COR-L47 (cell line): ENCODE measurements around the gene ASPHD2.
A peak's percentile ranks its signal among the peaks of the same experiment; 100 is the strongest.

Experiments
- DNase-seq: peaks from one replicate; lab custom pipeline; 2025; lab: John Stamatoyannopoulos, UW

Gene ASPHD2

DNA sequence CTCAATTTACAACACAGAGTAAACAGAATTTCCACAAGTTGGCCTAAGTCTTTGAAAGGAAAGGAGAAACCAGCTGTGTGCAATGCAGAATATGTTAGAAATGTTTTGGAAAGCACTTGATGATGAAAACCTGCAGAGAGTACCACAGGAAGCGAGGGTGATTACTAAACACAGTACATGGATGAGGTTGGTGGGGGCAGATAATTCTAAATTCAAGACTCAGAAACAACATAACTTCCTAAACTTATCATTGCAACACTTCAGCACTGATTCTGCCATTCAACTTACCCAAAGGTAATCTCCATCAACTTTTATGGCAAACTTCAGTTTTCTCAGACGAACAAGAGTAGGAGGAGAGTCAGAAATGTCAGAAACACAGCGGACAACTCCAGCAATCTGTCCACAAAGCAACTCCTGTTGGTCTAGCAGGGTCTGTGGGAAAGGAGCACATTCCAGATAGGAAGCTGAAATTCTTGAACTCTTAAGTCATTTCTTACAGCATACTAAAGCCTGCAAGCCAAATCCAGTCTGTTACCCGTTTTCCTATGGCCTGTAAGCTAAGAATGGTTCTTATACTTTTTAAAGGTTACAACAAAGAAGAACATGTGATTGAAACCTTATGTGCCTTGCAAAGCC, 47.8 kb downstream of the ASPHD2 start:
- DNase-seq = no peak

DNA sequence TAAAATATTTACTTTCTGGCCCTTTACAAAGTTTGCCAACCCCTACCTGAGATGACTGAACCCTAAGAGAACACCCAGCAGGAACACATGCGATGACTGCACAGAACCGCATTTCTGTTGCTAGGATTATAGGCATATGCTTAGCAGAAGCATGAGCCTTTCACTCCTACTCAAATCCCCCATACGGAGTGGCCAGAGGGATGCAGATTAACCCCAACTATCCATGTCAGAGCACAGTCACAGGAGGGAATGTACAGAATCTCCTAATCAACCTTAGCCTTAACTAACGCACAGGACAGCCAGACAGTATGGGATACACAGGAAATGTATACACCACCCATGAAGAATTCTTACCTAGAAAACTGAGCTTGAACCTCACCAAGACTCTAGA, 48.3 kb downstream of the ASPHD2 start:
- no peak for DNase-seq

DNA sequence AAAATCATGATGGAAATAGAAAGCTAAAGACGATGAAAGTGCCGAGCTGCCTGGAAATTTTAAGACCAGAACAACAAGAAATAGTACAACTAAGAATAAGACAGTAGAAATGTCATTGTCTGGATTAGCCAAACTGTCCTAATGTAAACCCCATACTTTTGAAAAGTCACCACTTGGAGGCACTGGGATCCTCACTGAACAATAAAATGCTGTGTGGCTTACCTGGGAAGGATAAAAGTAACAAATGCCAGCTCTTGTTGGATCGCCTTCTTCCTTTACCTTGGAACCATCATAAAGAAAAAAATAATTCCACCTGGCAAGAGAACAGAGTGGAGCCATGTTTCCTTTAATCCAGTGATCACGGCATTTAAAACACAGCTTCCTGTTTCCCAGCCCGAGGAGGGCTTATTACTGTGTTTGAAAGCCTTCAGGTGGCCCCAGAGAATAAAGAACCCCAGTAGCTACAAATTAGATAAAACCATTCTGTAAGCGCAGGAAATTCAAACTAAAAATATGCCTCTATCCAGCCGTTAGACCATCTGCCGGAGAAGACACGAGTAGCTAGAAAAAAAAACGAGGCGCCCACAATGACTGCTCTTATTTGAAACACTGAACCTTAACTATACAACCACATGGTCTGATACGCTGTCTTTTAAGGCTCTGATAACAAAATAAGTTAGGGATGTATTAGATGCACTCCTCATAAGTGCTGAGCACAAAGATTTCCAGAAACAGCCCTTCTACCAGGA, 50.2 kb downstream of the ASPHD2 start:
- DNase-seq = peak; percentile 28

DNA sequence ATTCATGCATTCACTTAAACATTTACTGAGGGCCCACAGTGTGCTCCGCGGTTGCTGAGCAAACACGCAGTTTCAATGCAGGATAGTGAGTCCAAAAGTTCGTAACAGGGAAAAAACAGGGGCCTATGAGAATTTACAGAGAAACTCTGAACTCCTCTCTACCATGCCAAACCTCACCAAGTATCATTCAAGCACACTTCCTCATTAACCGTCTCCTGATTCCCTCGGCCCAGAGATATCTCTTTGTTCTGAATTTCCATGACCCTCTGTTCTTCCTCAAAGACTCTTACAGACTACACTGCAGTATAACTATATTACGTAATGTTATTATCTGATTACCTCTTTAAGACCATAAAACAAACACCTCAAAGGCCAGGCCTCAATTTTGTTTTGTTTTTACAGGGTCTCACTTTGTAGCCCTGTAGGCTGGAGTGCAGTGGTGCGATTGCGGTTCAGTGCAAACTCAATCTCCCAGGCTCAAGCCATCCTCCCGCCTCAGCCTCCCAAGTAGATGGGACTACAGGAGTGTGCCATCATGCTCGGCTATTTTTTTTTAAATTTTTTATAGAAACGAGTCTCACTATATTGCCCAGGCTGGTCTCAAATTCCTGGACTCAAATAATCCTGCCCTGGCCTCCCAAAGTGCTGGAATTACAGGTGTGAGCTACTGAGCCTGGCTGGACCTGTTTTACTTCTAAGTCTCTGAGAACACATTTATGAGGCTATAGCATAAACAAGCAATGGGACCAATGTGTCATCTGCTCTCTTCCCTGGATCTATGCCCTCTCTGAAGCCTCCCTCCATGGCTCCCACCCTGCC, 50.9 kb downstream of the ASPHD2 start:
- no peak for DNase-seq

DNA sequence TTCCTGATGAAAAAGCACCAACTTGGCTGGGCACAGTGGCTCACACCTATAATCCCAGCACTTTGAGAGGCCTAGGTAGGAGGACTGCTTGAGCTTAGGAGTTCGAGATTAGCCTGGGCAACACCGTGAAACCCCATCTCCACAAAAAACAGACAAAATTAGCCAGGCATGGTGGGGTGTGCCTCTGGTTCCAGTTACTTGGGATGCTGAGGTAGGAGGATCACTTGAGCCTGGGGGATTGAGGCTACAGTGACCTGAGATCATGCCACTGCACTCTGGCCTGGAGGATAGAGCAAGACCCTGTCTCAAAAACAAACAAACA, 51.5 kb downstream of the ASPHD2 start:
- no peak for DNase-seq

DNA sequence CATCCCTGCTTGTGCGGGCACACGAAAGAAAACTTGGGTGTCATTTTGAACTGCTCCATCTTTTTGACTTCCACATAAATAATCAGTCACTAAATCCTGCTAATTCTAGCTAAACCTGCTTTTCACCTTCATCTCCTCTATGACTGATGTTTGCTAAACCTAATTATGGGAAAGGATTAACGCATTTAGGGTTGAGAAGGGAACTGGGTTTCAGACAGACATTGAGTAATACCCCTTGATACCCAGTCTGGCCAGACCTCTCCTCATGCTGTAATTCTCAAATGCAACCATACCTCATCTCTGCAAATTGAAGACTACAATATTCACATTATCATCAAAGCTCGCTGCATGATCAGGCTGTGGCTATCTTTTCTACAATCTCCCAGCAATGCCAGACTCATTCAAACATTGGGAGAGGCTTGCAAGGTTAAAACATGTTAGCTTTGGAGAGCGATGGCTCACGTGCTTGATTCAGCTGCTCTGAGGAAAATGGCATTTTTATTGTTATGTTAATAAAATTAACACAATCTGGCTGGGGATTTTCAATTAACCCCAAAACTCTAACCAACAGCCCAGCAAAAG, 52.1 kb downstream of the ASPHD2 start:
- DNase-seq = no peak

DNA sequence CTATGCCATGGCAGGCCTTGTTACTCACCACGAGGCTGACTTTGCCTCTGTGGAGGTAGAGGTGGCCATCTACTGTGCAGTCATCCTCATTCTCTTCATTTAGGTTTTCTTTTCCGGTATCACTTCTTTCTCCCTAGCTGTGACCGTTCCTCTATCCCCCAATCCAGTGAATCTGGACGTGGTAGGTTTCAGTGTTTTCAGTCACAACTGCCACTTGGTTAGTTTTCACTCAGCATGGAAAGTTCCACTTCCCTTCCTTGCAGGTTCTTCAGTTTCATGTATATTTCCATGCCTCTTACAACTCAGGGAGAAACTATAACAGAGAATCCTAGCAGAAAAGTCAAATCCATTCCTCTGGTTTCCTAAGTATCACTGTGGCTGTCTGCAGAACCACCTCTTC, 52.6 kb downstream of the ASPHD2 start:
- DNase-seq = no peak

DNA sequence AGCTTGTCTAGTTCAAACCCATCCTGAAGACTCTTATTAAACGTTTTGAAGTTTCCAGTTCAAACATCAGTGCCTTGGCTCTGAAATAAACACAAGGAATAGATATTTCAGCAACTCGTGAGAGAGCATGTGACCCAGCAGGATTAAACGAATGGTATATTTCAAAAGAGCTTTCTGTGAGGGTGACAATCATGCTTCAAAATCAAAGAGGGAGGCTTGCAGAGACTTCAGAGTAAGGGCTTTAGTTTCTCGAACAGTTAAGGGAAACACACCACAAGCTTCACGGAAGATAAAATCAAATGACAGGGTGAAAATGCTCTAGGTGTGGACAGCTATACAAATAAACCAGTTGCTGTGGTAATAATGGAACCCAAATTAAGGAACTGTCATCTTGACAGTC, 53.1 kb downstream of the ASPHD2 start:
- no peak for DNase-seq

DNA sequence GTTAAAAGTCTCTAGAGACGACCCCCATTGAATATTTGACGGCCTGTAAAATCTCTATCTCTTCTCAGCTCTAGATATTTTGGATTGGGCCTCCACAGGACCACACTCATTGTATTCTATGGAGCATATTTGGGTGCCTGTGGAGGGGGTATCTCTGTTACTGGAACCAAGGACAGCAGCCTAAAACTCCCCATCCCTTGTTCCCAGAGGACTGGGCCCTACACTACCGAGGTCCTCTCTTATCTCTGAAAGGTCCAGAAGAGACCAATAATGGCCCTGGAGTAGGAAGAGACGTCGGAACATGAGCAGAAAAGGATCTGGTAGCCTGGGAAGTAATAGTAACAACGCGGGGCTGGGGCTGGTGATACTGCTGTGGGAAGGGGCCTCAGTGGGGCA, 54.0 kb downstream of the ASPHD2 start:
- DNase-seq = no peak

DNA sequence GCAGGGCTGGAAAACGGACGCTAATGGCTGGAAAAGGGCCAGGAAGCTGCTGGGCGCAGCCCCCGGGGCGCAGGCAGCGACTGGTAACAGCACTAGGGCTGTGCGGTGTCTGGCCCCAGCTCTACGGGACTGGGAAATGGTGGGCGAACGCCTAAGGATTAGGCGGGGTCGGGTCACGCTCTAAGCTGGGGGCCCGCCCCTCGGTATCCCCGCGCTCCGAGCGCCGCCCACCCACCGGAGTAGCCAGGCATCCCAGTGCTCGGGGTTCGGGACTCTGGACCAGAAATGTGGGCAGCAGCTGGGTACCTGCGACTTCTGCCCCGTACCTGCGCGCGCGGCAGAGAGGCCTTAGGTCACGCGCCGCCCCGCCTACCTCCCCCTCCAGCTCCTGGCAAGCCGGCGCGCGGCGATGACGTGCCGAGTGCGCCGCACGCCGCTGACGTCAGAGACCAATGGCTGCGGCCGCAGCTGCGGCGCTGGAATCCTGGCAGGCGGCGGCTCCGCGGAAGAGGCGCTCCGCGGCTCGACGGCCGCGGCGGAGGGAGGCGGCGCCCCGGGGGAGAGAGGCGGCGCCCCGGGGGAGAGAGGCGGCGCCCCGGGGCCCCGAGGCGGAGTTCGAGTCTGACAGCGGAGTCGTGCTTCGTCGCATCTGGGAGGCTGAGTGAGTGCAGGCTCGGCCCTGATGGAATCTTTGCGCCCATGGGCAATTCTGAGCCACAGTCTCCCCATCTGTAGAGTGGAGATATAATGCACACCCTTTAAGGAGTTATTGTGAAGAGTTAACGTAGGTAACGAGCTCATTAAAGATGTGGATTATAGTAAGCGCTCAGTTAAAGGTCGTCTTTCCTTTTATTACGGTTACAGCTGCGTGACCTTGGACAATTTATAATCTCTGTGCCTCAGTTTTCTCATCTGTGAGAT, 54.6 kb downstream of the ASPHD2 start, which contains the start of the genes HPS4 and SRRD:
Gene HPS4 (minus strand): TSS at position 345 of the 921 bp plus-strand sequence. CDS start 2,021 bp downstream, outside the sequence.
Gene SRRD (plus strand): TSS at position 439 of the 921 bp plus-strand sequence. CDS start 14 bp downstream, at position 453.
- peak; percentile 92 for DNase-seq

DNA sequence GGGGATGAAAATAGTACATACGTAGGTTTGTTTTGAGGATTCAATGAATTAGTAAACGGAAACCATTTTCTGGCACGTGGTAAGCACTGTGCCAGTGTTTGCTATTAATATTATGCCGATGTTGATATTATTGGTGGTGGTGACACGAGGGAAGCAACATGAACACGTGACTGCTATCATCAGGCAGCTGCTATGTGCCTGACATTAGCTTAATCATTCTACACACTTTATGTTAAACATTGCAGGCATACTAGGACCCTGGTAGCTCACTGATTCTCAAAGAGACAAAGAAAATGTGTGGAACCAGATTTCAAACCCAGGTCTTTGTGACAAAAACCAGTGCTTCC, 55.3 kb downstream of the ASPHD2 start:
- no peak for DNase-seq

DNA sequence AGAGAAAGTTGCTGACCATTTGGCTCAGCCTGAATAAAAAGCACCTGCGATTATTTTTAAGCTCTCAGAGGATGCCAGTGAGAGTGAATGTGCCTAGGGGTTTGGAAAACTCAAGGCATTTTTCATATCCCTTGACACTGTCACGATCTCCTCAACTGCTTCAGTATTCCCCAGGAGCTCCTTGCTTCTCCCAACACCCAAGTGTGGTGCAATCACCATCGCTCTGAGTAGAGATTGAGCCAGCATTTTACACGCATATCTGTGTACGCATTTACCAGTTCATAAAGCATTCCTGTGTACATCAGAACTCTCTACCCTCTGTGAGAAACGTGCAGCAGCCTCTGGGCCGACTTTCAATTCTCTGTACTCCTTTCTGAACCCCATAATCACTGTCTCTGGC, 56.0 kb downstream of the ASPHD2 start:
- DNase-seq = no peak

DNA sequence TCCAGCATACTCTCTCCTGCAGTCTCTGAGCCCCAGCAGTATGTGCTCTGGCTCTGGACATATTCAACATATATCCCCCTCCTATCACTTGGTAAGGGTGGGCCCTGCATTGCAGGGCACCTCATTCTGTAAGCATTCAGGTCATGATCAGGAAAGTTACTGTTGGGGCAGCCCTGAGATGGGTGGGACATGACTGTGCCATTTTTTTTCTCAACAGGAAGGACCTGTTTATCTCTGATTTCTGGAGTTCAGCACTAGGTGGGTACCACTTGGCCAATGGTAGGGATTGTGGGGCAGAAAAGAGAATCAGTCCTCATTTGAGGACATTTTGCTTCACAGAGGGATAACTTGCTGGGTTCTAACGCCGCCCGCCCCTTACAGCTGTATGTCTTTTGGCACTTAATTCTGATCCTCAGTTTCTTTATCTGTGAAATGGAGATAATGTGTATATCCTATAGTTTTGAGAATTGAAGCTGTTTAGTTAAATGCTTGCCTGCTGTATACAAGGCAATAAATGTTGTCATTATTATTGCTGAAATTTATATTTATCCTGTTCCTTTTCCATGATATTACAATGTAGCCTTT, 56.8 kb downstream of the ASPHD2 start:
- DNase-seq = no peak

DNA sequence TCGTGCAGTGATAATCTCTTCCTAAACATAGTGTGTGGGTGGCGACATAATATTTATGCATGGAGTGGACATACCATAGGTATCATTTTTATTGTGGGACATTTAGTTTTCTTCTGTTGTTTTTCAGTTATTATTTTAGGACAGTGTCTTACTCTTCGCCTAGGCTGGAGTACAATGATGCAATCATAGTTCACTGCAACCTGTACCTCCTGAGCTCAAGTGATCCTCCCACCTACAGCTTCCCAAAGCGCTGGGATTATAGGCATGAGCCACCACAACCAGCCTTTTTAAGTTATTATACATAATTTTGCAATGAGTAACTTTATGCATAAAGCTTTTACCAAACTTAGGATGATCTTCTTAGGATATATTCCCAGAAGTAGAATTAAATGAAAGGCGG, 57.3 kb downstream of the ASPHD2 start:
- no peak for DNase-seq

DNA sequence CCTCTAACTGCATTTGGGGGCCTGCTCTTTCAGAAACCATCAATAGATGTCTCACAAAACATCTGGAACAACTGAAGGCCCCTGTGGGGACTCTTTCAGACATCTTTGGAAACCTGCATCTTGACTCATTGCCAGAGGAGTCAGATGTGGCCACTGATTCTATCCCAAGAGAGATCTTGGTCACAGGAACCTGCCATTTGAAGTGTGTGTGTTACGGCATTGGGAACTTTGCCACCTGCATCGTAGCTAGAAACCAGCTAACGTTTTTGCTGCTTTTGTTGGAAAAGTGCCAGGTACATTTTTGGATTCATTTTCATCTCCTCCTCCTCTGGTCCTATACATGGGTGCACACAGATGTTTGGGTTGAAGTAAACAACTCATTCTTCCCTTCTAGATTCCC, 58.9 kb downstream of the ASPHD2 start:
- no peak for DNase-seq

DNA sequence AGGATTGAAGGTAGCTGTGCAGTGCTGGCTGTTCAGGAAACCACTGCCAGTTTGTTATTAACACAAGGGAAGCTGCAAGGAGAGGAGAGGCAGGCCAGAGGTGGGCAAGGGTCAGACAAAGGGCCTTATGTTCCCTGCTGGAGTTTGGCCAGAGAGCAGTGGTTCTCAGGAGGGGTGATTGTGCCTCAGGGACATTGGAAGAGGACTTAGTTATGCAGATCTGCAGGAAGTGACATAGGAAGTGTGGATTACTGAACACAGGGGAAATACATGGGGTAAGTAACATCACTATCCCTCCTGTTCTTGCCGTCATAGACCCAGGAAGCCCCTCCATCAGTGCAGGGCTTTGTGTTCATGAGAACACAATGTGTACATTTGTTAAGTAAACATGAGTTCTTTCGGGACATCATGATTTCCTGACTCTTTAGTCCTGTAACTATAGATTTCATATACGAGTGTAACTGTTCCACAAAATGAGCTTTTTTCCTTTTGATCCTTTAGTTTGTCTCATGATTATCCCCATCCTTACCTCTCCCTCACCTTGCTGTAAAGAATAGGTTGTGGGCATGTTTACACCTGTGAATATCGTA, 60.5 kb downstream of the ASPHD2 start:
- no peak for DNase-seq

DNA sequence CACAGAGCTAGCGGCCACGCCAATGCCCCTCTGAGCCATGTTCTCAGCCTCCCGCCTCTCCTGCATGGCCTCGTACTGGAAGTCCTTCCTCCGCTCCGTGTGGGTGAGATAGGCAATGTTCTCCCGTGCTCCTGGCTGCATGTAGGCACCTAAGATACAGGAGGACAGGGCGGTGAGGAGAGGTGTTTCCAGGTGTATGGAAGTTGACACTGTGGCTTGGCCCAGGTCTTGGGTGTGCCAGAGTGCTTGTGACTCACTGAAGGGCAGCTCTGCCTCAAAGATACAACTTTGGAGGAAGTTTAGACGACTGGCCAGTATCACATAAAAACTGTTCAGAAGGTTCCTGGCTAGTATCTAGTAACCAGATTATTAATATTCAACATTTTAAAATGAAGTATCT, 63.2 kb downstream of the ASPHD2 start:
- no peak for DNase-seq

DNA sequence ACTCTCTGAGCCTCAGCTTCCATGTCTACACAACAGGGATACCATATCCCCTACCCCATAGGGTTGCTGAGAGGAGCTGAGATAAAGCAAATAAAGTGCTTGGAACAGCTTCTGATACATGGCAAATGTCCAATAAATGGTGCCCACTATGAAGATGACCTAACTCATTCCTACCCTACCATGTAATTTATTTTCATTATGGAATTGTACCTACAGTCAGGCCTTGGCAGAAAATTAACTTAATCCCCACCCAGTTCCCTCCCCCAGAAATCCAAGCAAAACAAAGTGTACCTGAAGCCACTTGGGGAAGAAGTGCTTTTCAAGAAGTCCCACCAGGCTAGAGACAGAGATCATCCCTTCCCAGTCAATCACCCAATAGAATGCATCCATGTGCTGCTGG, 65.4 kb downstream of the ASPHD2 start:
- DNase-seq = no peak
